GM18861 (cell line): ENCODE results near the gene KCTD12.

ENCODE experiments used
- ATAC-seq: cut with Tn5 transposase; IDR thresholded peaks from one replicate; pipeline ENCODE4 v1.9.1; 2021; ENCODE audit not compliant: unreplicated experiment

Gene KCTD12

GRCh38 chr13:76860706-76861105 is 25.5 kb downstream of the KCTD12 start:
- no peak for ATAC-seq

GRCh38 chr13:76854894-76855293 is 31.3 kb downstream of the KCTD12 start:
- ATAC-seq = no peak

GRCh38 chr13:76853921-76854608 is 32.1 kb downstream of the KCTD12 start:
- no peak for ATAC-seq

- ATAC-seq = no peak
Observed at GRCh38 chr13:76853481-76853880, 32.7 kb downstream of the KCTD12 start.

GRCh38 chr13:76852986-76853385 is 33.2 kb downstream of the KCTD12 start:
- no peak for ATAC-seq

GRCh38 chr13:76851961-76852360 is 34.2 kb downstream of the KCTD12 start:
- ATAC-seq = no peak

- ATAC-seq = no peak
Observed at GRCh38 chr13:76849493-76849892, 36.7 kb downstream of the KCTD12 start.

GRCh38 chr13:76848596-76848995 is 37.6 kb downstream of the KCTD12 start:
- no peak for ATAC-seq

- no peak for ATAC-seq
Observed at GRCh38 chr13:76846363-76846762, 39.8 kb downstream of the KCTD12 start.

GRCh38 chr13:76845865-76846264 is 40.3 kb downstream of the KCTD12 start:
- no peak for ATAC-seq

- ATAC-seq = no peak
Observed at GRCh38 chr13:76845367-76845766, 40.8 kb downstream of the KCTD12 start.

- ATAC-seq = no peak
Observed at GRCh38 chr13:76837801-76838200, 48.4 kb downstream of the KCTD12 start.

- ATAC-seq = no peak
Observed at GRCh38 chr13:76836311-76836710, 49.9 kb downstream of the KCTD12 start.

GRCh38 chr13:76833441-76833954 is 52.7 kb downstream of the KCTD12 start:
- ATAC-seq = no peak

GRCh38 chr13:76832258-76832988 is 53.8 kb downstream of the KCTD12 start:
- no peak for ATAC-seq

GRCh38 chr13:76830805-76831204 is 55.4 kb downstream of the KCTD12 start:
- no peak for ATAC-seq
